GM19035 (cell line): ENCODE results near the gene EDDM3A.
A peak's percentile ranks its signal among the peaks of the same experiment; 100 is the strongest.
"Not testable (repeated sequence)": the region's sequence is repeated elsewhere in the genome, so short reads cannot be mapped to it uniquely, and the experiment has no call there.

ENCODE experiments used
- ATAC-seq: cut with Tn5 transposase; IDR thresholded peaks from one replicate; pipeline ENCODE4 v1.9.1; 2021; ENCODE audit not compliant: unreplicated experiment

The EDDM3A gene

GRCh38 chr14:20745571-20746358 lies at the start of gene EDDM3A:
Gene EDDM3A, plus strand, starts transcription at chr14:20745887. Its CDS starts 1,694 bp downstream, at chr14:20747581.
- no peak for ATAC-seq

- ATAC-seq = no peak
Measured at GRCh38 chr14:20696764-20697163, 48.9 kb upstream of the EDDM3A start.

GRCh38 chr14:20697273-20698017 lies 48.2 kb upstream of the EDDM3A start:
- peak; percentile 60 for ATAC-seq

GRCh38 chr14:20698018-20698329 lies 47.7 kb upstream of the EDDM3A start:
- ATAC-seq = no peak

GRCh38 chr14:20698934-20699333 lies 46.8 kb upstream of the EDDM3A start:
- no peak for ATAC-seq

DNA sequence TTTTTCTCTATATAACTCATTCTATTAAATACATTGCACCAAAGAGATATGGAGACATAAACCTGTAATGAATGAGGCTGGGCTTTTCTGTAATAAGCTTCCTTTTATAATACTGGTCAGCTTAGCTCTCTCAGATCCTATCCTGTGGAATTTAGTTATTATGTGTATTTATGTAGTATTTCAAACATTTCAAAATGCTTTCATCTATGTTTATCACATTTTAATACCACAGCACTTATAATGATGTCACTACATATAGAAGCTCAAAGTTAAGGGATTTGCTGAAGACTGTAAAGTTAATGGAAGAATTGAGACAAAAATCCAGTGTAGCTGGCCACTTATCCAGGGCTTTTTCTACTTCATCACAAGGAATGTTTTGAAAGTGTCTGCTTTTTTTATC lies 45.8 kb upstream of the EDDM3A start:
- ATAC-seq = no peak

DNA sequence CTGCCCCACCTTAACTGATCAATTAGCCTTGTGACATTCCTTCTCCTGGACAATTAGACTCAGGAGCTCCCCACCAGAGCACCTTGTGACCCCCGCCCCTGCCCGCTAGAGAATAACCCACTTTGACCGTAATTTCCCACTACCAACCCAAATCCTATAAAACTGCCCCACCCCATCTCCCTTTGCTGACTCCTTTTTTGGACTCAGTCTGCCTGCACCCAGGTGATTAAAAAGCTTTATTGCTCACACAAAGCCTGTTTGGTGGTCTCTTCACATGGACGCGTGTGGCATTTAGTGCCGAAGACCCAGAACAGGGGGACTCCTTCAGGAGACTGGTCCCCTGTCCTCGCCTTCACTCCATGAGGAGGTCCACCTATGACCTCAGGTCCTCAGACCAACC lies 44.7 kb upstream of the EDDM3A start:
- not testable (repeated sequence) for ATAC-seq

DNA sequence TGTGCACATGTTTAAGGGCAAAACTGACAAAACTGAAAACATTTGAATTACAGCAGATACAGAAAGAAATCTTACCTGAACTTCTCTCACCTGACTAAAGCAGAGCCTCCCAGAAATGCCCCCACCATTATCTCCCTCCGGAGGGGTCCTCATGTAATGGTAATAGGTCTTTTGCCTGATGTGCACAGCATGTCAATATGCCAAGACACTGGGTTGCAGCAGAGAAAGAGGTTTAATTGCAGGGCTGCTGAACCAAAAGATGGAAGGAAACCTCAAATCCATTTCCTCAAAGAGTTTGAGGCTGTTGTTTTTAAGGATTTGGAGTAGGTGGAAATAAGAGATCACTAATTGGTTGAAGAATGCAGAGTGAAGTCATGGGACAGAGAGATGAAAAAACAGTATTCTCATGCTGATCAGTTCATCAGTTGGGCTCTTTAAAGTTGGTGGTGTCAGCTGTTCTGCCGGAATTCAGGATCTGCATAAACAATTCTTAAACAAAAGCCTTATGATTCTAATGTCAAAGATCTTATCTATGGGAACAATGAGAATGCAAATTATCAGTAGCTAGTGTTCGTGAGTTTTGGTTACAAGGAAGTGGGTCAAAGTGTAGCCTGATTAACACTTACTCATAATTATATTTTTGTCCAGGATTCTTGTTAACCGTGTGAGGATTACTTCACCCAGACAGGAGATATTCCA lies 38.9 kb upstream of the EDDM3A start:
- ATAC-seq = no peak

DNA sequence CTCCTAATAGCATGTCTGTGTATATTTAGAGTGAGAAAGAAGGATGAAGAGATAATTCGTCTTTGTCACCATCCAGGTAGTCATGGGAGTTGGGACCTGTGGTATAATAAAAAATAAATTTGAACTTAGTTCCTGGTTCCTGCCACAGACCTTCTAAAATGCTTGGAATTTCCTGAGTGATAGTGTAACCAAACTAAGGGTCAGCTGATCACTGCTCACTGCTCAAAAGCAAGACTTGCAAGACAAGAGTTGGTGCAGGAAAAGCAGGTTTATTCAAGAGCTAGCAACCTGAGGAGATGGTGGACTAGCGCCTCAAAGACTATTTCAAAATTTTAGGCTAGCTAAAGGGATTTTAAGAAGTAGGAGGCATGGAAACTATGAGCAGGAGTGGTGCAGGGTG lies 38.1 kb upstream of the EDDM3A start:
- ATAC-seq = no peak

DNA sequence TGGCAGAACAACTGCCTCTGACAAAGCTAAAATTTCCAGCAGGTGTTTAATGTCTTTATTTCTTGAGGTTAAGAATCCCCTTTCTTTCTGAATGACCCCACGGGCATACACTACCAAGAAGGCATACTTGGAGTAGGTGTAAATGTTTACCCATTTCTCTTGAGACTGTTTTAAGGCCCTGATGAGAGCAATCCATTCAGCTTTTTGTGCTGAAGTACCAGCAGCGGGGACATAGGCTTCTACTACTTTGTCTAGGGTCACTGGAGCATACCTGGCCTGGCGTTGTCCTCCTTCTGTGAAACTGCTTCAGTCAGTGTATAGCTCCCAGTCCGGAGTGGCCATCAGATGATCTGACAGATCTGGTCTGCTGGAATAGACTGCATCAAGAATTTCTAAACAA lies 34.4 kb upstream of the EDDM3A start:
- no peak for ATAC-seq

DNA sequence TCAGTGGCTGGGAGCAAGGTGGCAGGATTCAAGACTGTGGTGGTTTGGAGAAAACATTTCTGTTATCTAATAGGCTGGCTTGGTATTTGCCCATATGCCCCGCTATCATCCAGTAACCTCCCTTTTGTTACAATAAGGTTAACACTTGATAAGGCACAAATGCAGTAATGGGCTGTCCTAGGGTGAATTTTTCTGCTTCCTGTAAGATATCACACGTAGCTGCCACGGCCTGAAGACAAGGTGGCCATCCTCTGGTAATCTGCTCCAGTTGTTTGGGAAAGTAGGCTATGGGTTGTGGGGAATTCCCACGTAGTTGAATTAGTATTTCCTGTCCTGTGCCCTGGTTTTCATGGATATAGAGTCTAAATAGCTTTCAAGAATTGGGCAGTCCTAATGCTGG lies 34.0 kb upstream of the EDDM3A start:
- ATAC-seq = no peak

- no peak for ATAC-seq
Measured at GRCh38 chr14:20712904-20713303, 32.8 kb upstream of the EDDM3A start.

GRCh38 chr14:20714593-20715250 lies 31.0 kb upstream of the EDDM3A start:
- no peak for ATAC-seq

DNA sequence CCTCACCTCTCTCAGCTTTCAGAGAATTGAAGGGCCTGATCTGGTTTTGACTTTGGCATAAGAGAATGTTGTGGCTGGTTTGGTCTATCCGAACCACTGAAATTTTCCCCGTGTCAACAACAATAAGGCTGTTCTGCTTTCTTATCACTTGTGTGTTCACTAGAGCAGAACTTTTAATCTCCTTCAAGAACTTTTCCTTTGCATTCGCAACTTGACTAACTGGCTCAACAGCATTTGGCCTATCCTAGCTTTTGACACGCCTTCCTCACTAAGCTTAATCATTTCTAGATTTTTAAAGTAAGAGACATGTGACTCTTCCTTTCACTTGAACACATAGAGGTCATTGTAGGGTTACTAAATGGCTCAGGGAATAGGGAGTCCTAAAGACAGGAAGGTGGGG lies 25.9 kb upstream of the EDDM3A start:
- no peak for ATAC-seq

DNA sequence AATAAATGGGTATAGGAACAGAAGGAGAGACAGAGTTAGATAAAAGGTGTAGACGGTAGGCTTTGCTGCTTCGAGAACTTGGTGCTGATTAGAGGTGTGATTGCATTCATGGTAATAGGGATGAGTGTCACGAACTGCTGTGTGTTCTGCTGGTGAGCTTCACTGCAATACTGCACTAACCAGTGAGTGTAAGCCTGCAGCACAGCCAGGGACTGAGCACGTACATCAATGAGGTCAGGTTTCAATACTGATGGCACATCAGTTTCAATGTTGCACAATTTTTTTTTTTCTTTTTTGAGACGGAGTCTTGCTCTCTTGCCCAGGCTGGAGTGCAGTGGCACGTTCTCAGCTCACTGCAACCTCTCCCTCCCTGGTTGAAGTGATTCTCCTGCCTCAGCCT lies 24.9 kb upstream of the EDDM3A start:
- no peak for ATAC-seq

- ATAC-seq = no peak
Measured at GRCh38 chr14:20722016-20722415, 23.7 kb upstream of the EDDM3A start.

- no peak for ATAC-seq
Measured at GRCh38 chr14:20723488-20723887, 22.2 kb upstream of the EDDM3A start.

- not testable (repeated sequence) for ATAC-seq
Measured at GRCh38 chr14:20726121-20726520, 19.6 kb upstream of the EDDM3A start.

- ATAC-seq = no peak
Measured at GRCh38 chr14:20726531-20726930, 19.2 kb upstream of the EDDM3A start.

- ATAC-seq = no peak
Measured at GRCh38 chr14:20730891-20731290, 14.8 kb upstream of the EDDM3A start.

DNA sequence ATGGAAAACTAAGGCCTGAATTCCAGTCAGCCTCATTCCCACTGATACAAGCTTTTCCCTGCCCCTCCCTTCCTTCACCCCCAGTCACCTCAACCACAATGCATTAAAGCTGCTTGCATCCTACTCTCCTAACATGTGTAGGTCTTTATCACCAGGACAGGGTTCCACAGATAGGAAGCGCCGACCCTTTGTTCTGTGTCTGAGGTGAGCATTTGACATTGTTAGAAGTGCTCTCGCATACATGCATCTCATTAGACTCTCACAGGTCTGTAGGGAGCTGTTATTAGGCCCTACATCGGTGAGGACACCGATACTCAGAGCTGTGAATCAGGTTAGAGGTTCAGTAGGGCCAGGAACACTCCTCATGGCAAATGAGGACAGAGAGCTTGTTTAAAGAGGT lies 13.2 kb upstream of the EDDM3A start:
- no peak for ATAC-seq
